SU-DHL-6 (cell line): ENCODE results near the gene OR1B1.

Experiments
- EZH2phosphoT487 ChIP-seq: fragments of 200-600 bp; sonication (generic), shearing (Covaris generic); conservative IDR thresholded peaks from 2 replicates; pipeline ENCODE4 v1.6.1; 2018; ENCODE audit warnings: mild to moderate bottlenecking, antibody characterized with exemption, low read length, moderate library complexity, mixed read lengths
- TF ChIP-seq, protein P1 (sequence below): fragments of 200-600 bp; sonication (generic); IDR thresholded peaks from one replicate; pipeline ENCODE4 v1.5.1; 2017; ENCODE audit warnings: antibody characterized with exemption, mild to moderate bottlenecking, low read length, moderate library complexity; ENCODE audit not compliant: insufficient read depth, poor library complexity, severe bottlenecking

DNA sequence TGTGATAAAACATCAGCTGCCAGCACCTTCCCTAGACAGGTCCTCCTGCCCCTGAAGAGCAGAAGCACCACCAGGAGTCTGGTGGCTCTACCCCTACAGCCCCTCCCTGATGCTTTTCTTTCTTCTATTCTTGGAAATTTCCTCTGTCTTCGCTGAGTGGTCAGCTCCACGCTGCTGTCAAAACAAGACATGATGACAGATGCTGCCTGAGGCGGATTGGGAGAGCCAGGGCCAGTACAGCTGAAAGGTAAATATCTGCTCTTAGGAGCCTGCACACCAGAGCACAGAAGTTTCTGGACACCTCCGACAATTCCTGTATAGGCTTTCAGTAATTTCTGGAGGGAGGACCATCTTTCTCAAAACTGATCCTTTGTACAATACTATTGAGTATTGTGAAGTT lies 47.6 kb downstream of the OR1B1 start:
- TF ChIP-seq, protein P1, sequence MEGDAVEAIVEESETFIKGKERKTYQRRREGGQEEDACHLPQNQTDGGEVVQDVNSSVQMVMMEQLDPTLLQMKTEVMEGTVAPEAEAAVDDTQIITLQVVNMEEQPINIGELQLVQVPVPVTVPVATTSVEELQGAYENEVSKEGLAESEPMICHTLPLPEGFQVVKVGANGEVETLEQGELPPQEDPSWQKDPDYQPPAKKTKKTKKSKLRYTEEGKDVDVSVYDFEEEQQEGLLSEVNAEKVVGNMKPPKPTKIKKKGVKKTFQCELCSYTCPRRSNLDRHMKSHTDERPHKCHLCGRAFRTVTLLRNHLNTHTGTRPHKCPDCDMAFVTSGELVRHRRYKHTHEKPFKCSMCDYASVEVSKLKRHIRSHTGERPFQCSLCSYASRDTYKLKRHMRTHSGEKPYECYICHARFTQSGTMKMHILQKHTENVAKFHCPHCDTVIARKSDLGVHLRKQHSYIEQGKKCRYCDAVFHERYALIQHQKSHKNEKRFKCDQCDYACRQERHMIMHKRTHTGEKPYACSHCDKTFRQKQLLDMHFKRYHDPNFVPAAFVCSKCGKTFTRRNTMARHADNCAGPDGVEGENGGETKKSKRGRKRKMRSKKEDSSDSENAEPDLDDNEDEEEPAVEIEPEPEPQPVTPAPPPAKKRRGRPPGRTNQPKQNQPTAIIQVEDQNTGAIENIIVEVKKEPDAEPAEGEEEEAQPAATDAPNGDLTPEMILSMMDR: no peak
- TF ChIP-seq EZH2phosphoT487: no peak
